PC-3 (cell line): Measurements from ENCODE around the gene TMCC2. TPM values are rescaled to one million over a fixed set of nuclear protein-coding genes. Genes with fewer than 3 reads are reported as not detected.

Experiments
- ATAC-seq: fragments of 200-7000 bp; cut with Tn5 transposase; 2 replicates; pipeline ENCODE4 v1.9.1; 2020; ENCODE audit warnings: mild to moderate bottlenecking, moderate library complexity
- BruUV-seq: library from RNA; stranded (reverse); fragments of 400-500 nt; replicated peaks from 2 replicates; lab custom pipeline; 2021; lab: Mats Ljungman, UMichigan
- CTCF ChIA-PET: fragments of 300-600 bp; sonication (Branson Sonifier 250); formaldehyde crosslinking; loops from one replicate; lab custom pipeline; 2022; ENCODE audit warnings: antibody characterized with exemption; lab: Charles Lee
- POLR2A ChIA-PET: fragments of 300-600 bp; sonication (Branson Sonifier 250); formaldehyde crosslinking; loops from one replicate; lab custom pipeline; 2022; ENCODE audit warnings: antibody characterized with exemption; ENCODE audit not compliant: unreplicated experiment; lab: Charles Lee
- DNase-seq: peaks from one replicate; pipeline ENCODE4 v3.0.0-alpha.2; 2015
- H2AFZ ChIP-seq: fragments of 300-600 bp; sonication (generic); 2 replicates; pipeline ENCODE4 v1.6.0; 2016; ENCODE audit warnings: antibody characterized with exemption, low read length
- H3F3A ChIP-seq: fragments of 300-600 bp; sonication (generic); one replicate; pipeline ENCODE4 v1.6.0; 2017; ENCODE audit warnings: antibody characterized with exemption, low read length, control low read depth, mild to moderate bottlenecking; ENCODE audit not compliant: unreplicated experiment
- H3K27ac ChIP-seq: fragments of 300-600 bp; sonication (generic); 2 replicates; pipeline ENCODE4 v1.5.1; 2016; ENCODE audit warnings: mild to moderate bottlenecking, low read length
- H3K27me3 ChIP-seq: fragments of 300-600 bp; sonication (generic); 2 replicates; pipeline ENCODE4 v1.6.1; 2016; ENCODE audit warnings: low read length, mixed read lengths
- H3K36me3 ChIP-seq: fragments of 300-600 bp; sonication (generic); 2 replicates; pipeline ENCODE4 v1.6.1; 2016; ENCODE audit warnings: low read depth, mixed run types, low read length, mixed read lengths
- H3K4me1 ChIP-seq: fragments of 300-600 bp; sonication (generic); 2 replicates; pipeline ENCODE4 v1.5.1; 2016; ENCODE audit warnings: low read length; ENCODE audit not compliant: insufficient read depth
- H3K4me2 ChIP-seq: fragments of 300-600 bp; sonication (generic); 2 replicates; pipeline ENCODE4 v1.6.0; 2016; ENCODE audit warnings: low read length
- H3K4me3 ChIP-seq: fragments of 300-600 bp; sonication (generic); 2 replicates; pipeline ENCODE4 v1.5.1; 2016; ENCODE audit warnings: mild to moderate bottlenecking, low read length, mixed read lengths
- H3K79me2 ChIP-seq: fragments of 300-600 bp; sonication (generic); 2 replicates; pipeline ENCODE4 v1.6.1; 2017; ENCODE audit warnings: low read length, mixed read lengths
- H3K9ac ChIP-seq: fragments of 300-600 bp; sonication (generic); 2 replicates; pipeline ENCODE4 v1.6.0; 2016; ENCODE audit warnings: mild to moderate bottlenecking, low read length
- H3K9me2 ChIP-seq: fragments of 300-600 bp; sonication (generic); replicated peaks from 2 replicates; pipeline ENCODE4 v1.6.1; 2016; ENCODE audit warnings: mixed run types, low read length, mixed read lengths
- H3K9me3 ChIP-seq: fragments of 300-600 bp; sonication (generic); 2 replicates; pipeline ENCODE4 v1.6.1; 2016; ENCODE audit warnings: low read length, mixed read lengths
- H4K20me1 ChIP-seq: fragments of 300-600 bp; sonication (generic); 2 replicates; pipeline ENCODE4 v1.6.1; 2016; ENCODE audit warnings: low read length, mixed read lengths
- CTCF ChIP-seq: fragments of 300-600 bp; sonication (generic); conservative IDR thresholded peaks from 2 replicates; pipeline ENCODE4 v1.5.1; 2017; ENCODE audit warnings: antibody characterized with exemption, low read depth, mild to moderate bottlenecking, low read length
- EZH2 ChIP-seq: fragments of 300-600 bp; sonication (generic); IDR thresholded peaks from one replicate; pipeline ENCODE4 v1.6.1; 2017; ENCODE audit warnings: antibody characterized with exemption, mild to moderate bottlenecking, low read length; ENCODE audit not compliant: unreplicated experiment
- EZH2phosphoT487 ChIP-seq: fragments of 300-600 bp; sonication (generic); IDR thresholded peaks from 2 replicates; pipeline ENCODE4 v1.6.1; 2018; ENCODE audit warnings: mild to moderate bottlenecking, antibody characterized with exemption, low read length, borderline replicate concordance
- intact Hi-C: fragments of 100-400 bp; cut with micrococcal nuclease; formaldehyde crosslinking; loops from 2 replicates; pipeline ENCODE4 v1.9.0; 2023
- total RNA-seq: library from RNA; depleted of rRNA; stranded (reverse); fragments of >200 nt; gene quantifications from 2 replicates; pipeline ENCODE4 v1.2.3, GENCODE V29; 2014

Gene TMCC2
- total RNA-seq, 1 experiment from 2014 or later, result 8.7 TPM

- H3K4me3 ChIP-seq, result no peak overlapping the region
- no peaks in the 10 kb centered on the region for H3K9me3 ChIP-seq
- H3K79me2 ChIP-seq, result no peaks in the 10 kb centered on the region
- intact Hi-C loops, result no loop called here
- no TSS peak for BruUV-seq
- H3K4me2 ChIP-seq, result no peak overlapping the region
- ATAC-seq (no peak), DNase-seq (no peak)
- H3F3A ChIP-seq, result no peaks in the 10 kb centered on the region
- H3K27ac ChIP-seq, result no peak overlapping the region
- no peaks in the 10 kb centered on the region for H3K4me1 ChIP-seq
- H4K20me1 ChIP-seq, result no peaks in the 10 kb centered on the region
- no peaks in the 10 kb centered on the region for H3K9me2 ChIP-seq
- TF ChIP-seq CTCF (no peak), EZH2 (no peak), EZH2phosphoT487 (no peak)
- POLR2A ChIA-PET, result no interaction called here
- H2AFZ ChIP-seq, result no peak overlapping the region
- no peaks in the 10 kb centered on the region for H3K36me3 ChIP-seq
- H3K9ac ChIP-seq, result no peak overlapping the region
- CTCF ChIA-PET, result no interaction called here
- H3K27me3 ChIP-seq, result no peaks in the 10 kb centered on the region
Measured at GRCh38 chr1:205240569-205240968, 12.8 kb downstream of the TMCC2 start.

- BruUV-seq, result no TSS peak
- Histone ChIP-seq H3K9me3 (no peaks in the 10 kb centered on the region), H4K20me1 (no peaks in the 10 kb centered on the region), H3K36me3 (no peaks in the 10 kb centered on the region), H3K4me3 (no peak overlapping the region), H3K4me2 (no peak overlapping the region), H3K9me2 (no peaks in the 10 kb centered on the region), H2AFZ (no peak overlapping the region), H3K27me3 (no peaks in the 10 kb centered on the region), H3F3A (no peaks in the 10 kb centered on the region), H3K4me1 (no peaks in the 10 kb centered on the region), H3K27ac (no peak overlapping the region), H3K9ac (no peak overlapping the region), H3K79me2 (no peaks in the 10 kb centered on the region)
- ATAC-seq (no peak), DNase-seq (no peak)
- TF ChIP-seq EZH2phosphoT487, result no peak
- TF ChIP-seq EZH2, result no peak
- no peak for TF ChIP-seq CTCF
- intact Hi-C loops, result no loop called here
- ChIA-PET CTCF (no interaction called here), POLR2A (no interaction called here)
Measured at GRCh38 chr1:205241366-205242030, 13.8 kb downstream of the TMCC2 start.

DNA sequence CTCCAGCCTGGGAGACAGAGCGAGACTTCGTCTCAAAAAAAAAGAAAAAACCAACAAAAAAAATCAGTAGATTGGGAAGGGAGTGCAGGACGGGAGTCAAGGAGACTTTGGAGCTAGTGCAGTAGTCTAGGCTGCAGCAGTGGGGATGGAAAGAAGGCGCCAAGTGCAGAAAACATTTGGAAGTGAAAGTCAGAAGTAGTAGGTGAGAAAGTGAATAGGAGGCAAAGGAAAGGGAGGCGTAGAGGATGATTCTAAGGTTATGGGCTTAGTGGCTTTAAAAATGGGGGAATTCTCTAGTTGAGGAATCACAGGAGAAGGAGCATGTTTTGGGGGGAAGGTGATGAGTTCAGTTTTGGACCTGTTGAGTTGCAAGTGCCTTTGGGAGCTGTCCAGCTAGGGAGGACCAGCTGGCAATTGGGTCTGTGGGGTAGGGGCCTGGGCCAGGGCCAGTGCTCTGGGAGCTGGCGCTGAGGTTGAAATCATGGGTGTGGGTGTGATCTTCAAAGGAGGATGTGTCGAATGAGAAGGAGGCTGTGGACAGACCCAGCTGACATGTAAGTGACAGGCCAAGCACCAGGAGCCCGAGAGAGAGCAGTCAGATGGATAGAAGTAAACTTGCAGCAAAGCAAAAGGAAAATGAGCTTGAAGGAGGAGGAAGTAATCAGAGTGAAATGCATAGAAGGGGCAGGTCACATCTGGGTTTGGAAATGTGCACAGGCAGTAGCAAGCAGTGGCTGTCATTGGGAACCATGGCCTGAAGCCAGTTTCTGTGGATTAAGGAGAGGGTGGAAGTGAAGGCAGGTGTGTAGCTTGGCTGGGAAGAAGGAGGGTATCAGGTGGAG is 15.8 kb downstream of the TMCC2 start:
- H3K4me2 ChIP-seq, result no peak overlapping the region
- H3K9me2 ChIP-seq, result no peaks in the 10 kb centered on the region
- no peaks in the 10 kb centered on the region for H3K9me3 ChIP-seq
- CTCF ChIA-PET, result no interaction called here
- H4K20me1 ChIP-seq, result no peaks in the 10 kb centered on the region
- H3K79me2 ChIP-seq, result no peaks in the 10 kb centered on the region
- no peaks in the 10 kb centered on the region for H3K36me3 ChIP-seq
- H3K27me3 ChIP-seq, result no peaks in the 10 kb centered on the region
- no peaks in the 10 kb centered on the region for H3F3A ChIP-seq
- POLR2A ChIA-PET, result no interaction called here
- TF ChIP-seq CTCF, result no peak
- no peak for TF ChIP-seq EZH2phosphoT487
- no peak for TF ChIP-seq EZH2
- no peak overlapping the region for H3K9ac ChIP-seq
- H3K27ac ChIP-seq, result no peak overlapping the region
- no TSS peak for BruUV-seq
- no peak overlapping the region for H3K4me3 ChIP-seq
- H2AFZ ChIP-seq, result no peak overlapping the region
- no peak for ATAC-seq
- no peaks in the 10 kb centered on the region for H3K4me1 ChIP-seq
- DNase-seq, result no peak
- intact Hi-C loops, result no loop called here
